ENCODE results near the gene B3GALT6. TPM values are rescaled to one million over a fixed set of nuclear protein-coding genes. Genes with fewer than 3 reads are reported as not detected.

The B3GALT6 gene
- total RNA-seq, 1 experiment from 2014 or later, result 27.1 TPM

- Mint-ChIP-seq H3K4me3 (no peak overlapping the region), H3K27ac (peak overlapping the region in 1 of 3 experiments; percentile 35; a peak in 1 of 7 replicates), H3K9me3 (no peaks in the 10 kb centered on the region; a peak in 1 of 5 replicates), H3K27me3 (ENCODE audit: low read depth) (peaks cover 6% of the 10 kb centered on the region), H3K4me1 (0 out of 4 replicates have a peak, but pooled peaks cover 0 to 5% of the 10 kb centered on the region in 2 experiments), H3K36me3 (ENCODE audit: insufficient read depth in 1 of 3, low read depth in 3 of 3) (no peaks in the 10 kb centered on the region)
- Histone ChIP-seq H3K4me1 (ENCODE audit: insufficient read depth, low read length) (no peaks in the 10 kb centered on the region), H3K4ac (ENCODE audit: low read depth, low read length) (no peak overlapping the region), H3K18ac (ENCODE audit: insufficient read length, low read depth, low read length) (no peak overlapping the region), H2BK20ac (ENCODE audit: low read depth, low read length, poor library complexity, severe bottlenecking) (no peak overlapping the region), H3K23ac (ENCODE audit: insufficient read length, low read depth, low read length) (no peak overlapping the region), H3K79me2 (ENCODE audit: insufficient read depth, low read length) (no peaks in the 10 kb centered on the region), H3K27me3 (ENCODE audit: insufficient read depth, low read length) (no peaks in the 10 kb centered on the region), H3K9ac (ENCODE audit: extremely low read depth, insufficient read length, low read length) (no peak overlapping the region), H4K20me1 (ENCODE audit: control insufficient read depth, insufficient read depth, insufficient read length) (no peaks in the 10 kb centered on the region), H2AFZ (ENCODE audit: low read length) (no peak overlapping the region), H3T11ph (ENCODE audit: low read length) (no peak overlapping the region), H2AK5ac (ENCODE audit: insufficient read length, low read length) (no peak overlapping the region), H3K23me2 (ENCODE audit: insufficient read length, low read depth, low read length, poor library complexity, severe bottlenecking) (no peaks in the 10 kb centered on the region), H4K8ac (replicated peaks; ENCODE audit: insufficient read length, low read depth, low read length) (no peak overlapping the region), H2BK12ac (ENCODE audit: insufficient read length, low read depth, low read length) (no peak overlapping the region), H3K14ac (ENCODE audit: insufficient read depth, low read length) (no peak overlapping the region; the same call in 1 of the 2 replicates), H3K4me2 (ENCODE audit: insufficient read depth, insufficient read length, low read length) (no peak overlapping the region), H2BK15ac (ENCODE audit: low read depth, low read length) (no peak overlapping the region), H4K91ac (ENCODE audit: insufficient read length, low read depth, low read length) (no peak overlapping the region), H2BK120ac (ENCODE audit: low read depth, low read length, poor library complexity, severe bottlenecking) (no peak overlapping the region), H3K56ac (ENCODE audit: insufficient read length, low read depth, low read length) (no peak overlapping the region), H3K9me3 (ENCODE audit: control insufficient read depth, low read depth, low read length) (no peaks in the 10 kb centered on the region), H2BK5ac (ENCODE audit: insufficient read length, low read length) (no peak overlapping the region), H4K5ac (ENCODE audit: insufficient read length, low read depth, low read length) (no peak overlapping the region), H3K79me1 (ENCODE audit: insufficient read depth, low read depth, low read length, poor library complexity, severe bottlenecking) (no peaks in the 10 kb centered on the region), H3K27ac (ENCODE audit: insufficient read length, low read depth, low read length) (no peak overlapping the region)
- no peak for TF ChIP-seq CTCF (conservative IDR thresholded peaks at IDR 0.05)
- WGBS (ENCODE audit: extremely low coverage, insufficient read length, low lambda C conversion rate), result no CpG with 5 or more reads among the region's 21 CpGs
- DNase-seq, result no peak
Observed at GRCh38 chr1:1280782-1281481, 48.9 kb downstream of the B3GALT6 start.

Data from H9 (cell line).